H1 (cell line): ENCODE data around the gene IL4. TPM values are rescaled to one million over a fixed set of nuclear protein-coding genes. Genes with fewer than 3 reads are reported as not detected.

Source experiments
- CTCF ChIA-PET: fragments of 300-600 bp; sonication (Branson Sonifier 250); formaldehyde crosslinking; loops from one replicate; lab custom pipeline; 2021; ENCODE audit not compliant: partially characterized antibody; lab: Charles Lee
- POLR2A ChIA-PET: fragments of 300-600 bp; sonication (Branson Sonifier 250); formaldehyde crosslinking; loops from one replicate; lab custom pipeline; 2021; ENCODE audit warnings: inconsistent platforms; ENCODE audit not compliant: partially characterized antibody; lab: Charles Lee
- DNase-seq, 2 experiments: peaks; one replicate each; pipeline versions ENCODE4 v3.0.0 to v3.0.0-alpha.2; 2010 to 2022; ENCODE audit warnings: low spot score in 2 of 2, low read depth in 1 of 2, mixed read lengths in 1 of 2
- FAIRE-seq: peaks from 2 replicates; lab custom pipeline; 2011; peaks lifted over from hg19 to GRCh38; lab: Jason Lieb, UNC
- H2AFZ ChIP-seq: 2 replicates; pipeline ENCODE4 v1.8.1; 2012; ENCODE audit warnings: low read length, inconsistent platforms
- H2AK5ac ChIP-seq: 2 replicates; pipeline ENCODE4 v1.6.1; 2013; ENCODE audit warnings: low read depth, low read length
- H2BK120ac ChIP-seq: replicated peaks from 2 replicates; pipeline ENCODE3; 2013; ENCODE audit warnings: low read depth, low read length, inconsistent platforms
- H2BK12ac ChIP-seq: 2 replicates; pipeline ENCODE4 v1.6.1; 2013; ENCODE audit warnings: low read depth, low read length
- H2BK15ac ChIP-seq: 2 replicates; pipeline ENCODE4 v1.6.1; 2013; ENCODE audit warnings: low read length
- H2BK20ac ChIP-seq: 2 replicates; pipeline ENCODE4 v1.6.1; 2013; ENCODE audit warnings: low read length
- H2BK5ac ChIP-seq: 2 replicates; pipeline ENCODE4 v1.6.1; 2013; ENCODE audit warnings: low read depth, low read length
- H3K14ac ChIP-seq: 2 replicates; pipeline ENCODE4 v1.6.1; 2013; ENCODE audit warnings: inconsistent platforms; ENCODE audit not compliant: insufficient read length
- H3K18ac ChIP-seq: 2 replicates; pipeline ENCODE4 v1.6.1; 2013; ENCODE audit warnings: low read length; ENCODE audit errors: extremely low read depth
- H3K23ac ChIP-seq: 2 replicates; pipeline ENCODE4 v1.6.1; 2013; ENCODE audit warnings: inconsistent platforms; ENCODE audit not compliant: insufficient read length
- H3K23me2 ChIP-seq: 2 replicates; pipeline ENCODE4 v1.6.1; 2013; ENCODE audit warnings: low read depth, low read length
- H3K27ac ChIP-seq: 2 replicates; pipeline ENCODE4 v1.6.1; 2011; ENCODE audit warnings: low read depth, low read length, inconsistent platforms
- H3K27me3 ChIP-seq, 4 experiments: replicated peaks in 1 of 4; 1 replicate in 1 of 4; 2 replicates in 3 of 4; pipeline versions ENCODE4 v1.6.1 to v1.8.1; 2011 to 2013; ENCODE audit warnings: low read length in 3 of 4, mild to moderate bottlenecking in 3 of 4, inconsistent platforms in 2 of 4, mixed read lengths in 2 of 4, moderate library complexity in 1 of 4; ENCODE audit not compliant: control insufficient read depth in 3 of 4, insufficient read depth in 3 of 4; ENCODE audit errors: extremely low read depth in 1 of 4
- H3K36me3 ChIP-seq, 4 experiments: 2 replicates each; pipeline versions ENCODE4 v1.6.1 to v1.8.1; 2011 to 2013; ENCODE audit warnings: mild to moderate bottlenecking in 4 of 4, low read length in 3 of 4, moderate library complexity in 2 of 4, control low read depth in 1 of 4, inconsistent platforms in 1 of 4; ENCODE audit not compliant: insufficient read depth in 4 of 4, control insufficient read depth in 2 of 4
- H3K4ac ChIP-seq: replicated peaks from 2 replicates; pipeline ENCODE3; 2013; ENCODE audit warnings: low read length, low read depth, mixed read lengths, inconsistent platforms; ENCODE audit not compliant: insufficient read length
- H3K4me1 ChIP-seq, 4 experiments: replicated peaks in 1 of 4; 1 replicate in 1 of 4; 2 replicates in 3 of 4; pipeline versions ENCODE4 v1.6.1 to v1.8.1; 2011 to 2013; ENCODE audit warnings: low read length in 3 of 4, inconsistent platforms in 2 of 4, mixed read lengths in 1 of 4; ENCODE audit not compliant: insufficient read depth in 4 of 4, control insufficient read depth in 3 of 4
- H3K4me2 ChIP-seq, 2 experiments: 2 replicates each; pipeline versions ENCODE4 v1.6.1 to v1.8.1; 2011 to 2013; ENCODE audit warnings: low read depth in 2 of 2, low read length in 2 of 2, control low read depth in 1 of 2, inconsistent platforms in 1 of 2, mild to moderate bottlenecking in 1 of 2; ENCODE audit not compliant: insufficient read depth in 1 of 2
- H3K4me3 ChIP-seq, 4 experiments: fragments of 200-600, 300-600 bp in 1 of 4; sonication (generic), shearing (Covaris generic), sonication (Bioruptor Twin) in 1 of 4; 2 replicates each; pipeline versions ENCODE4 v1.5.1 to v1.8.1; 2011 to 2016; ENCODE audit warnings: low read length in 4 of 4, low read depth in 3 of 4, control low read depth in 2 of 4, inconsistent platforms in 2 of 4, mild to moderate bottlenecking in 2 of 4, mixed read lengths in 1 of 4, moderate library complexity in 1 of 4; ENCODE audit not compliant: insufficient read depth in 2 of 4; ENCODE audit errors: extremely low read depth in 1 of 4
- H3K56ac ChIP-seq: replicated peaks from 2 replicates; pipeline ENCODE3; 2013; ENCODE audit warnings: low read depth, mild to moderate bottlenecking, mixed read lengths, low read length, inconsistent platforms; ENCODE audit not compliant: insufficient read length
- H3K79me1 ChIP-seq: 2 replicates; pipeline ENCODE4 v1.6.1; 2013; ENCODE audit warnings: low read depth, low read length, control low read depth
- H3K79me2 ChIP-seq, 2 experiments: 2 replicates each; pipeline versions ENCODE4 v1.6.1 to v1.8.1; 2012 to 2013; ENCODE audit warnings: low read length in 2 of 2, mild to moderate bottlenecking in 2 of 2, inconsistent platforms in 1 of 2; ENCODE audit not compliant: insufficient read depth in 2 of 2, control insufficient read depth in 1 of 2
- H3K9ac ChIP-seq, 4 experiments: replicated peaks in 1 of 4; 1 replicate in 1 of 4; 2 replicates in 3 of 4; pipeline versions ENCODE4 v1.6.1 to v1.8.1; 2011 to 2013; ENCODE audit warnings: low read depth in 3 of 4, low read length in 3 of 4, control low read depth in 2 of 4, mild to moderate bottlenecking in 2 of 4, moderate library complexity in 2 of 4, inconsistent platforms in 1 of 4; ENCODE audit errors: extremely low read depth in 1 of 4
- H3K9me3 ChIP-seq, 2 experiments: 2 replicates each; pipeline versions ENCODE4 v1.6.1 to v1.8.1; 2012 to 2013; ENCODE audit warnings: mild to moderate bottlenecking in 2 of 2, moderate library complexity in 2 of 2, control low read depth in 1 of 2, inconsistent platforms in 1 of 2, low read depth in 1 of 2, low read length in 1 of 2, mixed read lengths in 1 of 2; ENCODE audit not compliant: insufficient read depth in 2 of 2
- H4K20me1 ChIP-seq, 2 experiments: replicated peaks in 1 of 2; 2 replicates each; pipeline versions ENCODE3 to v1.8.1; 2011 to 2013; ENCODE audit warnings: inconsistent platforms in 2 of 2, low read length in 2 of 2, mild to moderate bottlenecking in 1 of 2; ENCODE audit not compliant: insufficient read depth in 2 of 2, control insufficient read depth in 1 of 2
- H4K5ac ChIP-seq: 2 replicates; pipeline ENCODE4 v1.6.1; 2013; ENCODE audit warnings: low read length, low read depth, mixed read lengths, inconsistent platforms; ENCODE audit not compliant: insufficient read length
- H4K8ac ChIP-seq: 2 replicates; pipeline ENCODE4 v1.8.0; 2013; ENCODE audit warnings: mild to moderate bottlenecking, moderate library complexity, low read length, inconsistent platforms; ENCODE audit not compliant: insufficient read depth; ENCODE audit errors: extremely low read depth
- H4K91ac ChIP-seq: replicated peaks from 2 replicates; pipeline ENCODE3; 2013; ENCODE audit warnings: low read length, mixed read lengths, inconsistent platforms; ENCODE audit not compliant: insufficient read length
- ASH2L ChIP-seq: fragments of 200-600, 300-600 bp; sonication (generic); IDR thresholded peaks from one replicate; pipeline ENCODE4 v1.7.1; 2017; ENCODE audit warnings: low read length
- BCL11A ChIP-seq, 2 experiments: IDR thresholded peaks; one replicate each; pipeline ENCODE4 v1.6.1; 2011; ENCODE audit warnings: low read depth in 2 of 2, low read length in 2 of 2, mild to moderate bottlenecking in 2 of 2
- GABPA ChIP-seq: IDR thresholded peaks from 2 replicates; pipeline ENCODE4 v1.6.1; 2011; ENCODE audit warnings: mild to moderate bottlenecking, low read length, moderate library complexity, borderline replicate concordance; ENCODE audit not compliant: insufficient read depth
- JUND ChIP-seq: IDR thresholded peaks from 2 replicates; pipeline ENCODE4 v1.6.1; 2011; ENCODE audit warnings: mild to moderate bottlenecking, improper control_type of control experiment, low read length
- KDM5A ChIP-seq: fragments of 200-600 bp; IDR thresholded peaks from 2 replicates; pipeline ENCODE4 v1.7.1; 2012; ENCODE audit warnings: mild to moderate bottlenecking, low read length, inconsistent platforms, mixed read lengths
- PHF8 ChIP-seq: fragments of 200-600 bp; sonication (generic); conservative IDR thresholded peaks from 2 replicates; pipeline ENCODE4 v1.7.1; 2012; ENCODE audit warnings: low read depth, mild to moderate bottlenecking, inconsistent platforms, low read length, moderate library complexity
- RXRA ChIP-seq: IDR thresholded peaks from 2 replicates; pipeline ENCODE4 v1.6.1; 2011; ENCODE audit warnings: low read depth, mild to moderate bottlenecking, low read length, moderate library complexity; ENCODE audit not compliant: insufficient read depth
- SAP30 ChIP-seq: fragments of 300-600 bp; sonication (generic); IDR thresholded peaks from 2 replicates; pipeline ENCODE4 v1.7.1; 2012; ENCODE audit warnings: low read length, moderate library complexity, mild to moderate bottlenecking, inconsistent platforms; ENCODE audit not compliant: insufficient read depth, insufficient replicate concordance
- SIX5 ChIP-seq: IDR thresholded peaks from 2 replicates; pipeline ENCODE4 v1.6.1; 2011; ENCODE audit warnings: mild to moderate bottlenecking, low read depth, low read length
- SP4 ChIP-seq: IDR thresholded peaks from 2 replicates; pipeline ENCODE4 v1.6.1; 2012; ENCODE audit warnings: low read length, inconsistent platforms
- TAF1 ChIP-seq: IDR thresholded peaks from 2 replicates; pipeline ENCODE4 v1.6.1; 2011; ENCODE audit warnings: mild to moderate bottlenecking, low read depth, low read length
- ZNF274 ChIP-seq: IDR thresholded peaks from 2 replicates; pipeline ENCODE4 v1.7.0; 2012; ENCODE audit warnings: low read length, borderline replicate concordance; ENCODE audit errors: extremely low read depth
- WGBS, 2 experiments: shearing (Covaris generic) in 1 of 2; methylation state at CpG; one replicate each; pipeline versions ENCODE4 v1.1.6 to v1.1.7; 2013 to 2015; ENCODE audit warnings: low lambda C conversion rate in 2 of 2, mixed read lengths in 2 of 2, inconsistent platforms in 1 of 2, low coverage in 1 of 2, missing lambda C conversion rate in 1 of 2; ENCODE audit not compliant: insufficient replicate concordance in 2 of 2, insufficient coverage in 1 of 2, insufficient read length in 1 of 2; ENCODE audit errors: extremely low coverage in 1 of 2, missing lambda C conversion rate in 1 of 2; 5-methylcytosine and 5-hydroxymethylcytosine counted together
- polyA plus RNA-seq, 7 experiments: library from polyadenylated mRNA; depleted of rRNA in 3 of 7; stranded (reverse) in 5 of 7; unstranded in 2 of 7; fragments of >200 nt in 5 of 7; fragments of 200-250 nt in 2 of 7; gene quantifications; 1 replicate in 5 of 7; 2 replicates in 1 of 7; 4 replicates in 1 of 7; pipeline versions ENCODE4 v1.2.1 to v1.2.3, GENCODE V29; 2011 to 2013; ENCODE audit warnings: missing spikeins in 2 of 7, mixed read lengths in 2 of 7
- total RNA-seq: library from RNA; stranded (reverse); fragmentation: NEBNext Ultra II Directional; extraction: Animal tissue kit (Norgen Biotek cat#: 25700); gene quantifications from 2 replicates; pipeline ENCODE4 v1.2.1, GENCODE V29; 2021
- TF ChIP-seq, protein P1 (sequence below): IDR thresholded peaks from 2 replicates; pipeline ENCODE4 v1.6.1; 2012; ENCODE audit warnings: inconsistent platforms

Gene IL4
- total and polyA plus RNA-seq, 2 of the 8 experiments (the other 6 are each of a cell fraction or from before 2014, with no cell fraction given), result not detected

DNA sequence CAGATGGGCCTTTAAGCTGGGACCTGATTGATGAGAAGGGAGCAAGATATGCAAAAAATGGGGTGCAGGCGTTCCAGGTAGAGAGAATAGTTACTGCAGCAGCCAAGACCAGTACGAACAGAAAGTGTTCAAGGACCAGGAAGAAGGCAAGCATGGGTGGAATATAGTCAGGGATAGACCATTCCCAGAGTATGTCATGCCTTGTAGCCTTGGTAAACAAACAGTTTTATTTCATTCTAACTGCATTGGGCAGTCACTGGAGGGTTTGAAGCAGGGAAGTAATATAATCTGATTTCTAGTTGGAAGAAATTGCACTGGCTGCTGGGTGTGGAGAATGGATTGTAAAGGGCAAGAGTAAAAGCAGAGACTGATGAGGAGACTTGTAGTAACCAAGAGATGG lies 46.3 kb upstream of the IL4 start:
- Histone ChIP-seq H2BK120ac (no peak overlapping the region), H3K4me2 (no peak overlapping the region), H2BK15ac (no peak overlapping the region), H3K36me3 (no peaks in the 10 kb centered on the region; a peak in 3 of 8 replicates), H4K5ac (no peak overlapping the region), H3K79me1 (no peaks in the 10 kb centered on the region), H3K23me2 (no peaks in the 10 kb centered on the region), H2BK5ac (no peak overlapping the region), H4K8ac (no peak overlapping the region), H2AFZ (no peak overlapping the region), H3K27ac (no peak overlapping the region), H3K56ac (no peak overlapping the region), H3K4me1 (no peaks in the 10 kb centered on the region), H4K20me1 (peaks cover 0 to 1% of the 10 kb centered on the region in 2 experiments), H4K91ac (no peak overlapping the region), H3K4ac (no peak overlapping the region), H3K18ac (no peak overlapping the region), H3K9ac (no peak overlapping the region), H2BK12ac (no peak overlapping the region), H3K9me3 (no peaks in the 10 kb centered on the region), H3K4me3 (no peak overlapping the region), H2BK20ac (no peak overlapping the region), H3K79me2 (no peaks in the 10 kb centered on the region), H3K27me3 (no peaks in the 10 kb centered on the region), H2AK5ac (no peak overlapping the region), H3K23ac (no peak overlapping the region), H3K14ac (no peak overlapping the region)
- ChIA-PET POLR2A (no interaction called here), CTCF (no interaction called here)
- no peak for FAIRE-seq
- no peak for TF ChIP-seq TAF1
- no peak for TF ChIP-seq SAP30
- no peak for TF ChIP-seq GABPA
- TF ChIP-seq JUND, result no peak
- TF ChIP-seq SIX5, result no peak
- no peak for TF ChIP-seq BCL11A (IDR thresholded peaks at IDR 0.05; ENCODE audit: low read depth in 2 of 2, low read length in 2 of 2)
- TF ChIP-seq ASH2L, result no peak
- TF ChIP-seq, protein P1, sequence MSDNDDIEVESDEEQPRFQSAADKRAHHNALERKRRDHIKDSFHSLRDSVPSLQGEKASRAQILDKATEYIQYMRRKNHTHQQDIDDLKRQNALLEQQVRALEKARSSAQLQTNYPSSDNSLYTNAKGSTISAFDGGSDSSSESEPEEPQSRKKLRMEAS, result no peak
- no peak for TF ChIP-seq PHF8
- TF ChIP-seq ZNF274, result no peak
- no peak for TF ChIP-seq KDM5A
- no peak for TF ChIP-seq SP4
- TF ChIP-seq RXRA, result no peak
- WGBS, 2 experiments, result 76% methylated on average over 2 of the region's 2 CpGs; no CpG with 5 or more reads in 1 of the 2 experiments
- no peak for DNase-seq
